Adrenal gland (tissue), 5 donors: ENCODE measurements around the gene FAM184B.

Source experiments
- POLR2A ChIP-seq, 2 donors: fragments of 450-650 bp; IDR thresholded peaks; one replicate each; pipeline ENCODE4 v1.6.1; 2017; ENCODE audit warnings: antibody characterized with exemption in 2 of 2, mild to moderate bottlenecking in 2 of 2, moderate library complexity in 1 of 2
- TF ChIP-seq, protein P1 (sequence below), 6 experiments: fragments of 450-650 bp in 4 of 6; fragments of 200-600 bp in 2 of 6; sonication (generic) in 1 of 6; IDR thresholded peaks; 1 replicate in 5 of 6; 2 replicates in 1 of 6; pipeline versions ENCODE4 v1.5.1 to v1.8.0; 2016 to 2021; ENCODE audit warnings: antibody characterized with exemption in 6 of 6, mild to moderate bottlenecking in 2 of 6, moderate library complexity in 1 of 6
- donor health status: DM: no; HTN: no; CAD: no.

- no peak for TF ChIP-seq POLR2A (IDR thresholded peaks at IDR 0.05)
- TF ChIP-seq, protein P1, sequence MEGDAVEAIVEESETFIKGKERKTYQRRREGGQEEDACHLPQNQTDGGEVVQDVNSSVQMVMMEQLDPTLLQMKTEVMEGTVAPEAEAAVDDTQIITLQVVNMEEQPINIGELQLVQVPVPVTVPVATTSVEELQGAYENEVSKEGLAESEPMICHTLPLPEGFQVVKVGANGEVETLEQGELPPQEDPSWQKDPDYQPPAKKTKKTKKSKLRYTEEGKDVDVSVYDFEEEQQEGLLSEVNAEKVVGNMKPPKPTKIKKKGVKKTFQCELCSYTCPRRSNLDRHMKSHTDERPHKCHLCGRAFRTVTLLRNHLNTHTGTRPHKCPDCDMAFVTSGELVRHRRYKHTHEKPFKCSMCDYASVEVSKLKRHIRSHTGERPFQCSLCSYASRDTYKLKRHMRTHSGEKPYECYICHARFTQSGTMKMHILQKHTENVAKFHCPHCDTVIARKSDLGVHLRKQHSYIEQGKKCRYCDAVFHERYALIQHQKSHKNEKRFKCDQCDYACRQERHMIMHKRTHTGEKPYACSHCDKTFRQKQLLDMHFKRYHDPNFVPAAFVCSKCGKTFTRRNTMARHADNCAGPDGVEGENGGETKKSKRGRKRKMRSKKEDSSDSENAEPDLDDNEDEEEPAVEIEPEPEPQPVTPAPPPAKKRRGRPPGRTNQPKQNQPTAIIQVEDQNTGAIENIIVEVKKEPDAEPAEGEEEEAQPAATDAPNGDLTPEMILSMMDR (IDR thresholded peaks at IDR 0.05) = no peak
Observed at GRCh38 chr4:17771284-17771908, 10.0 kb downstream of the FAM184B start.
